Endothelial cell of umbilical vein (primary cell): Measurements from ENCODE around the gene EFNA4. TPM values are rescaled to one million over a fixed set of nuclear protein-coding genes. Genes with fewer than 3 reads are reported as not detected.

Source experiments
- BruUV-seq: library from RNA; stranded (reverse); fragments of 400-500 nt; replicated peaks from 2 replicates; lab custom pipeline; 2021; lab: Mats Ljungman, UMichigan
- CTCF ChIA-PET: fragments of 300-600, 350-600 bp; sonication (Branson Sonifier 250); formaldehyde crosslinking; loops from one replicate; lab custom pipeline; 2021; ENCODE audit warnings: antibody characterized with exemption, inconsistent platforms; lab: Charles Lee
- POLR2A ChIA-PET: fragments of 300-600, 350-600 bp; sonication (Branson Sonifier 250); formaldehyde crosslinking; loops from one replicate; lab custom pipeline; 2021; ENCODE audit warnings: antibody characterized with exemption, inconsistent platforms; lab: Charles Lee
- DNase-seq: peaks from one replicate; pipeline ENCODE4 v3.0.0-alpha.2; 2011; ENCODE audit warnings: low read depth, low spot score
- FAIRE-seq: peaks from 2 replicates; lab custom pipeline; 2011; peaks lifted over from hg19 to GRCh38; lab: Jason Lieb, UNC
- H2AFZ ChIP-seq: 2 replicates; pipeline ENCODE4 v1.6.0; 2012; ENCODE audit warnings: low read depth, low read length, control low read depth, inconsistent platforms
- H3K27ac ChIP-seq: 2 replicates; pipeline ENCODE4 v1.5.1; 2011; ENCODE audit warnings: low read depth, mild to moderate bottlenecking, control low read depth, low read length, moderate library complexity; ENCODE audit not compliant: insufficient read depth
- H3K27me3 ChIP-seq, 2 experiments: 2 replicates each; pipeline versions ENCODE4 v1.6.0 to v1.6.1; 2011; ENCODE audit warnings: low read length in 2 of 2, mixed read lengths in 1 of 2; ENCODE audit not compliant: control insufficient read depth in 2 of 2, insufficient read depth in 2 of 2
- H3K36me3 ChIP-seq, 2 experiments: 2 replicates in 1 of 2; 3 replicates in 1 of 2; pipeline ENCODE4 v1.5.1; 2011; ENCODE audit warnings: low read length in 2 of 2, mild to moderate bottlenecking in 1 of 2, moderate library complexity in 1 of 2; ENCODE audit not compliant: control insufficient read depth in 2 of 2, insufficient read depth in 2 of 2; ENCODE audit errors: extremely low read depth in 1 of 2
- H3K4me1 ChIP-seq: 3 replicates; pipeline ENCODE4 v1.5.1; 2011; ENCODE audit warnings: mild to moderate bottlenecking, low read length; ENCODE audit not compliant: control insufficient read depth, insufficient read depth; ENCODE audit errors: extremely low read depth
- H3K4me2 ChIP-seq: 2 replicates; pipeline ENCODE4 v1.6.1; 2011; ENCODE audit warnings: low read length, control low read depth, mixed read lengths; ENCODE audit not compliant: insufficient read depth
- H3K4me3 ChIP-seq, 3 experiments: fragments of 200-600 bp in 1 of 3; sonication (generic), shearing (Covaris generic) in 1 of 3; replicated peaks in 1 of 3; 2 replicates each; pipeline ENCODE4 v1.5.1; 2011 to 2016; ENCODE audit warnings: control low read depth in 3 of 3, low read length in 3 of 3, mild to moderate bottlenecking in 2 of 3, inconsistent platforms in 1 of 3, low read depth in 1 of 3, moderate library complexity in 1 of 3; ENCODE audit not compliant: insufficient read depth in 1 of 3
- H3K79me2 ChIP-seq: 2 replicates; pipeline ENCODE4 v1.6.0; 2012; ENCODE audit warnings: low read length, inconsistent platforms; ENCODE audit not compliant: control insufficient read depth, insufficient read depth
- H3K9ac ChIP-seq: replicated peaks from 2 replicates; pipeline ENCODE3; 2011; ENCODE audit warnings: low read length, control low read depth; ENCODE audit not compliant: insufficient read depth; ENCODE audit errors: extremely low read depth
- H3K9me1 ChIP-seq: replicated peaks from 3 replicates; pipeline ENCODE4 v1.6.0; 2011; ENCODE audit warnings: mild to moderate bottlenecking, low read length; ENCODE audit not compliant: control insufficient read depth, insufficient read depth; ENCODE audit errors: extremely low read depth
- H3K9me3 ChIP-seq: replicated peaks from 2 replicates; pipeline ENCODE4 v1.5.1; 2012; ENCODE audit warnings: low read length, inconsistent platforms; ENCODE audit not compliant: control insufficient read depth, insufficient read depth
- H4K20me1 ChIP-seq: replicated peaks from 2 replicates; pipeline ENCODE3; 2011; ENCODE audit warnings: mild to moderate bottlenecking, low read length; ENCODE audit not compliant: control insufficient read depth, insufficient read depth; ENCODE audit errors: extremely low read depth
- EZH2 ChIP-seq: IDR thresholded peaks from 2 replicates; pipeline ENCODE4 v1.6.1; 2012; ENCODE audit warnings: borderline replicate concordance, low read depth, mild to moderate bottlenecking, moderate library complexity, low read length, inconsistent platforms; ENCODE audit not compliant: severe bottlenecking
- FOS ChIP-seq: IDR thresholded peaks from 2 replicates; pipeline ENCODE4 v1.6.1; 2011; ENCODE audit warnings: mild to moderate bottlenecking, low read length, moderate library complexity, borderline replicate concordance; ENCODE audit not compliant: insufficient read depth
- GATA2 ChIP-seq: IDR thresholded peaks from 2 replicates; pipeline ENCODE4 v1.7.0; 2011; ENCODE audit warnings: low read depth, mild to moderate bottlenecking, moderate library complexity, mixed read lengths, low read length; ENCODE audit not compliant: insufficient read length, insufficient read depth
- JUN ChIP-seq: IDR thresholded peaks from 2 replicates; pipeline ENCODE4 v1.6.1; 2011; ENCODE audit warnings: borderline replicate concordance, low read depth; ENCODE audit not compliant: insufficient read length, insufficient read depth
- MYC ChIP-seq: IDR thresholded peaks from one replicate; pipeline ENCODE4 v1.6.1; 2011; ENCODE audit warnings: mild to moderate bottlenecking, low read depth, low read length
- POLR2A ChIP-seq: IDR thresholded peaks from 2 replicates; pipeline ENCODE4 v1.6.1; 2012; ENCODE audit warnings: low read depth, mild to moderate bottlenecking, control low read depth, low read length
- POLR2AphosphoS5 ChIP-seq: IDR thresholded peaks from 2 replicates; pipeline ENCODE4 v1.6.1; 2012; ENCODE audit warnings: low read depth, mild to moderate bottlenecking, control low read depth, low read length, moderate library complexity; ENCODE audit not compliant: insufficient read depth
- dilution Hi-C: fragments of 300-500 bp; cut with MboI; formaldehyde crosslinking; loops from one replicate; pipeline ENCODE4 v1.15.0; 2019; ENCODE audit warnings: low sequenced_read_pairs; ENCODE audit not compliant: extremely low pct_ligation_motif_present
- intact Hi-C: fragments of 100-400 bp; cut with micrococcal nuclease; formaldehyde crosslinking; loops from one replicate; pipeline ENCODE4 v1.10.0; 2022
- polyA plus RNA-seq, 4 experiments: library from polyadenylated mRNA; depleted of rRNA in 3 of 4; stranded (reverse) in 3 of 4; unstranded in 1 of 4; fragments of >200 nt; gene quantifications; 2 replicates each; pipeline versions ENCODE4 v1.2.1 to v1.2.3, GENCODE V29; 2011 to 2012; ENCODE audit warnings: missing spikeins in 1 of 4
- total RNA-seq: library from RNA; stranded (reverse); gene quantifications from 2 replicates; pipeline ENCODE4 v1.2.3, GENCODE V29; 2021
- TF ChIP-seq, protein P1 (sequence below), 2 donors: IDR thresholded peaks; 1 replicate in 1 of 2; 2 replicates in 1 of 2; pipeline ENCODE4 v1.5.1; 2011; ENCODE audit warnings: low read length in 2 of 2, mild to moderate bottlenecking in 2 of 2, moderate library complexity in 2 of 2, control low read depth in 1 of 2, inconsistent platforms in 1 of 2, low read depth in 1 of 2; ENCODE audit not compliant: insufficient read depth in 1 of 2; ENCODE audit errors: extremely low read depth in 1 of 2
- TF ChIP-seq, protein P2 (sequence below): IDR thresholded peaks from 2 replicates; pipeline ENCODE4 v1.6.1; 2011; ENCODE audit not compliant: insufficient read depth, insufficient read length

EFNA4 gene
- total and polyA plus RNA-seq, 2 donors (not counting 3 experiments of a cell fraction or from before 2014, with no cell fraction given), result 16.5 to 25.2 TPM

DNA sequence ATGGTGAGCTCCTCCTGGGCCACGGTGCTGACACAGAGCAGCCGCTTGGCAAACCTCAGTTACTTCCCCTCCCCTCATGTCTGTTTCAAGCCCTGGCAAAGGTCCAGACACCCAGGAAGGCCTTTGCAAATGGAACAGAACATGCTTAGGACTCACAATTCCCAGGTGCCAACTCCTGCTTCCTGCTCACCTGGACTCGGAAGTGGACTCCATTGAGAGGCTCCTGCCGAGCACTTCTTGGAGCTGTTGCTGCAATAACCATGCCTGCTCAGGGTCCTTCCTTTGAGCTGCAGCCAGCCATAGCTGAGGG, 40.7 kb upstream of the EFNA4 start:
- Histone ChIP-seq H3K36me3 (no peaks in the 10 kb centered on the region), H4K20me1 (no peaks in the 10 kb centered on the region), H3K27ac (no peak overlapping the region), H3K4me3 (no peak overlapping the region), H2AFZ (no peak overlapping the region), H3K27me3 (no peaks in the 10 kb centered on the region), H3K9ac (no peak overlapping the region), H3K9me3 (no peaks in the 10 kb centered on the region), H3K4me1 (peaks cover 2% of the 10 kb centered on the region), H3K4me2 (no peak overlapping the region), H3K9me1 (no peaks in the 10 kb centered on the region), H3K79me2 (no peaks in the 10 kb centered on the region)
- BruUV-seq, result no TSS peak
- no peak for DNase-seq
- dilution Hi-C loops, result no loop called here
- TF ChIP-seq GATA2 (no peak), FOS (no peak), POLR2A (no peak), MYC (no peak), EZH2 (no peak), JUN (no peak), POLR2AphosphoS5 (no peak)
- TF ChIP-seq, protein P1, sequence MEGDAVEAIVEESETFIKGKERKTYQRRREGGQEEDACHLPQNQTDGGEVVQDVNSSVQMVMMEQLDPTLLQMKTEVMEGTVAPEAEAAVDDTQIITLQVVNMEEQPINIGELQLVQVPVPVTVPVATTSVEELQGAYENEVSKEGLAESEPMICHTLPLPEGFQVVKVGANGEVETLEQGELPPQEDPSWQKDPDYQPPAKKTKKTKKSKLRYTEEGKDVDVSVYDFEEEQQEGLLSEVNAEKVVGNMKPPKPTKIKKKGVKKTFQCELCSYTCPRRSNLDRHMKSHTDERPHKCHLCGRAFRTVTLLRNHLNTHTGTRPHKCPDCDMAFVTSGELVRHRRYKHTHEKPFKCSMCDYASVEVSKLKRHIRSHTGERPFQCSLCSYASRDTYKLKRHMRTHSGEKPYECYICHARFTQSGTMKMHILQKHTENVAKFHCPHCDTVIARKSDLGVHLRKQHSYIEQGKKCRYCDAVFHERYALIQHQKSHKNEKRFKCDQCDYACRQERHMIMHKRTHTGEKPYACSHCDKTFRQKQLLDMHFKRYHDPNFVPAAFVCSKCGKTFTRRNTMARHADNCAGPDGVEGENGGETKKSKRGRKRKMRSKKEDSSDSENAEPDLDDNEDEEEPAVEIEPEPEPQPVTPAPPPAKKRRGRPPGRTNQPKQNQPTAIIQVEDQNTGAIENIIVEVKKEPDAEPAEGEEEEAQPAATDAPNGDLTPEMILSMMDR (IDR thresholded peaks at IDR 0.05; ENCODE audit: extremely low read depth in 1 of 2, insufficient read depth in 1 of 2, low read depth in 1 of 2, low read length in 2 of 2), result no peak
- TF ChIP-seq, protein P2, sequence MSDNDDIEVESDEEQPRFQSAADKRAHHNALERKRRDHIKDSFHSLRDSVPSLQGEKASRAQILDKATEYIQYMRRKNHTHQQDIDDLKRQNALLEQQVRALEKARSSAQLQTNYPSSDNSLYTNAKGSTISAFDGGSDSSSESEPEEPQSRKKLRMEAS, result no peak
- no peak for FAIRE-seq
- POLR2A ChIA-PET, result no interaction called here
- CTCF ChIA-PET, result interaction anchor here (1.0 to 2.5 kb wide), 5 partner anchors 17 to 79 kb away, joined by 3 to 7 read pairs (median 4); no protein-coding TSS in a partner anchor
- intact Hi-C loops, result no loop called here
